ENCODE measurements around the gene SH2D5.

The SH2D5 gene

DNA sequence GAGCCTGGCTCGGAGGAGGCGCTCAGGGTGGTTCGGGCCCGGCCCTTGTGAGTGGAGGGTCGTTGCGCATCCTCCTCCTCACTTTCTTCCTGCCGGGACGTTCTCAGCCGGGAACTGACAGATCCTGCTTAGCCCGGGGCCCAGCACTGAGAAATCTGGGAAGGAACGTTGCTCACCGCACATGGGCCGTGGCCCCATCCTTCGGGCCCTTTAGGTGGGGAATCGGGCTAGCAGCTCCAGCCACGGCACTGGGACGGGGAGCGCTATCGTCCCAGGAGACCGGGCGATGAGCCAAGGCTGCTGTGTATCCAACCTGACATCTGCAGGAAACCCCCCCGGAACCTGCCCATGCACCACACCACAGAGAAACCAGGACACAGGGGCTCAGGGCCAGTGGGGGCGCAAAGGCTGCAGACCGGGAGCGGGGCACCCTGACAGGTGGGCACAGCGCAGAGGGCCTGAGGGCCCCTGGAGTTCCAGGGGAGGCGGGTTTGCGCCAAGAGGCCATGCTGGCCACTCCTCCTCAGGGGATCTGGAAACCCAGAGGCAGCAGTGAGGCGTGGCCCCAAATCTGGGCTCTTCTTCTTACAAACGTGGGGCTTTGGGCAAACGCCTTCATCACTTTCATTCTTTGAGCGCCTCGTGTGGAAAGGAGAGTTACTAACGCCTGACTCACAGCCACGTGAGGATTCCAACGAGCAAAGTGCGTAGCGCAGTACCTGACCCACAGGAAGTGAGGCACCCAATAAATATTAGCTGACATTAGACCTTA is at the start of gene SH2D5:
Gene SH2D5, minus strand, starts transcription at position 116 of the 772 bp plus-strand sequence. CDS start 4,659 bp downstream, outside the sequence.
- peaks cover 3% of the 10 kb centered on the region for H3K36me3 Mint-ChIP-seq
- peak within 1 kb of the TSS; percentile 65 for H3K27ac Mint-ChIP-seq

DNA sequence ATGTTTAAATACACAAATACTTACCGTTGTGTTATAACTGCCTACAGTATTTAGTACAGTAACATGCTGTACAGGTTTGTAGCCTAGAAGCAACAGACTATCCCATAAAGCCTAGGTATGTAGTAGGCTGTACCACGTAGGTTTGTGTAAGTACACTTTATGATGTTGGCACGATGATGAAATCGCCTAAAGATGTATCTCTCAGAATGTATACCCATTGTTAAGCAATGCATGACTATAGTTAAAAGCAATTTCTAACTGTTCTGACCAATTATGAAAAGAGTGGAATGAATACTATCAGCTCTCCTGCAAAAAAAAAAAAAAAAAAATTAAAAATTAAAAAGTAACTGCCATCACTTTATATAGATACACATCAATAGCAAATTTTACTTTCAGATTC is 43.2 kb upstream of the SH2D5 start:
- Mint-ChIP-seq H3K27me3 (no peaks in the 10 kb centered on the region), H3K4me1 (peaks cover 37% of the 10 kb centered on the region), H3K27ac (no peak overlapping the region), H3K4me3 (no peak overlapping the region), H3K9me3 (no peaks in the 10 kb centered on the region), H3K36me3 (peaks cover 14% of the 10 kb centered on the region)

More for the DNA sequence above, at the start of gene SH2D5:
- peak within 1 kb of the TSS; percentile 89 for H3K4me3 Mint-ChIP-seq
- H3K27me3 Mint-ChIP-seq: peaks cover 8% of the 10 kb centered on the region
- no peaks in the 10 kb centered on the region for H3K9me3 Mint-ChIP-seq
- H3K4me1 Mint-ChIP-seq: peaks cover 9% of the 10 kb centered on the region

DNA sequence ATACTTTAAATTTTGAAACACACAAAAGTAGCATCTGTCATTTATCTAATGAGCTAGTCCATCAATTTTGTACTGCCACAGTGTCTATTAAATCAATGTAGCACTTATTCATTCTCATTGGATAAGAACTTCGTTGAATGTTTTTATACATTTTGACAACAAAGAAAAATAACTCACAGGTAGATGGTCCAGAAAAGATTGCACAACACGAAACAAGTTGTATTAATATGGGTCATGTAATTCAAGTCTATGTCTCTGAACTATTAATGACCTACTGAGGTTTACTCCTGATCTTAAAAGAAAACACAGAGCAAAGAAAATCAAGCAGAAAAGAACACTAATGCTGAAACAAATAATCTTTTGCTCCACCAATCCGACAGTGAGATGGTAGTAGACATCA is 39.3 kb upstream of the SH2D5 start:
- Mint-ChIP-seq H3K4me3 (no peak overlapping the region), H3K27ac (peak overlapping the region; percentile 17), H3K36me3 (peaks cover 12% of the 10 kb centered on the region), H3K27me3 (no peaks in the 10 kb centered on the region), H3K9me3 (no peaks in the 10 kb centered on the region), H3K4me1 (peaks cover 12% of the 10 kb centered on the region)

DNA sequence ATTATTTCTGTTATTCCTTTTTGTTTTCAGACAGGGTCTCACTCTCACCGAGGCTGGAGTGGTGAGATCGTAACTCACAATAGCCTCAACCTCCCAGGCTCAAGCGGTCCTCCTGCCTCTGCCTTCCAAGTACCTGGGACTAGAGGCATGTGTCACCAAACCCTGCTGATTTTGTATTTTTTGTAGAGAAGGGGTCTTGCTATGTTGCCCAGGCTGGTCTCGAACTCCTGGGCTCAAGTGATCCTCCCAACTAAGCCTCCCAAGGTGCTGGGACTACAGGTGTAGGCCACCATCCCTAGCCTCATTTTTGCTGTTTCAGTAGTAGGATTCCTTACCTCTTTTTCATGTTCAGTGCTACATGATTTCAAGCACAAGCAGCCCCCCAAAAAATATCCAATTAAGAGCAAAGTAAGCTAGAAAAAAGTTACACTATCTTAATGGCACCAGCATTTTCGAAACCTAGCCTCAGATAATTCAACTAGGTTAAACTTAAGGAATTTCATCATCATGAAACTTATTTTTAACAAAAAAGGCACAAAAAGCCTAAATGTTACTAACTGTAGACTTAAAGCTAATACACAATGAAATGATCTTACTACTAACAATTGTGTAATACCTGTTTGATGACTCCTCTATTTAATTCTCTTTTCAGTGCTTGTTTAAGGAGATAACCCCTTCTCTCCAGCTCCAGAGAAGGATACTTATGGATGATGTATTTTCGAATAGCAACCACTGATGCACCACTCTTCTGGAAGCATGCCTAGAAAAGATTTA is 38.0 kb upstream of the SH2D5 start:
- no peaks in the 10 kb centered on the region for H3K9me3 Mint-ChIP-seq
- H3K36me3 Mint-ChIP-seq: peaks cover 13% of the 10 kb centered on the region
- H3K4me3 Mint-ChIP-seq: no peak overlapping the region
- peak overlapping the region; percentile 55 for H3K27ac Mint-ChIP-seq
- peaks cover 3% of the 10 kb centered on the region for H3K4me1 Mint-ChIP-seq
- no peaks in the 10 kb centered on the region for H3K27me3 Mint-ChIP-seq

DNA sequence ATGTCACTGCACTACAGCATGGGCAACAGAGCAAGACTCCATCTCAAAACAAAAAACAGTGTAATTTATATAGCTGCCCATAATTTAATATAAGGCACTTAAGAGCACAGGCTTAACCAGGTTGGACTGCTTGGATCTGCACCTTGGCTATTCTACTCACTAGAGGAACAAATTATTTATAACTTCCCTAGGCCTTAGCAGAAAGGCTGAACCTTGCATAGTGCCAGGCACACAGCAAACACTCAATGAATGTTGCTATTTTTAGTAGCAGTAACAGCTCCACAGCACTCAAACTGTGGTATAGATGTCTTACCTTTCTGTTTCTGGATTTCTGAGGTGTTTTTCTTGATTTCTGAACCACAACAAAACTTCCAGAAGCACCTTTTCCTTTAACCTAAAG is 34.8 kb upstream of the SH2D5 start:
- Mint-ChIP-seq H3K27ac (no peak overlapping the region), H3K9me3 (no peaks in the 10 kb centered on the region), H3K27me3 (no peaks in the 10 kb centered on the region), H3K4me1 (no peaks in the 10 kb centered on the region), H3K36me3 (peaks cover 15% of the 10 kb centered on the region), H3K4me3 (no peak overlapping the region)

DNA sequence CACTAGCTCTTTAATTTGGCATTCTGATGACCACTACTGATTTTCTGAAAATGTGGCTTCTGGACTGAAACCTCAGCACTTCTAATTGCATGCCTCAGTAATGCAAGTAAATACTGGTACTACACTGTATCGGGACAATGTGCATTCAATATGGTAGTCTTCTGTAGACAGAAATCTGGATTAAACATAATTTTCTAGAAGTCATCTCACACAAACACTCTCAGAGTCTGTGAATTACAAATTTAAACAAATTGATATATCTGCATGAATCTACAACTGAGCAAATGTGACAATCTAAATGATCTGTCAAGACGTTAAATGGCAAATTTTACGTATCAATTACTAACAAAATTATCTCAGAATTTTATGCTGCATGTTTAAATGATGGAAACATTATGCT is 30.9 kb upstream of the SH2D5 start:
- peaks cover 18% of the 10 kb centered on the region for H3K36me3 Mint-ChIP-seq
- H3K4me3 Mint-ChIP-seq: no peak overlapping the region
- H3K27me3 Mint-ChIP-seq: no peaks in the 10 kb centered on the region
- H3K9me3 Mint-ChIP-seq: no peaks in the 10 kb centered on the region
- peak overlapping the region; percentile 65 for H3K27ac Mint-ChIP-seq
- no peaks in the 10 kb centered on the region for H3K4me1 Mint-ChIP-seq

DNA sequence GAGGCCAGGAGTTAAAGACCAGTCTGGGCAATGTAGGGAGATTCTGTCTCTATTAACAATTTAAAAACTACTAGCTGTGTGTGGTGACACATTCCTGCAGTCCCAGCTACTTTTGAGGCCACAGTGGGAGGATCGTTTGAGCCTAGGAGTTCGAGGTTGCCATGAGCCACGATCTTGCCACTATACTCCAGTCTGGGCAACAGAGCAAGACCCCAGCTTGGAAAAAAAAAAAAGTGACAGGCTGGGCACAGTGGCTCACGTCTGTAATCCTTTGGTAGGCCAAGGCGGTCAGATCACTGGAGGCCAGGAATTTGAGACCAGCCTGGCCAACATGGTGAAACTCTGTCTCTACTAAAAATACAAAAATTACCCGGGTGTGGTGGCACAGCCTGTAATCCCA is 27.8 kb upstream of the SH2D5 start:
- H3K9me3 Mint-ChIP-seq: no peaks in the 10 kb centered on the region
- H3K36me3 Mint-ChIP-seq: peaks cover 19% of the 10 kb centered on the region
- H3K27me3 Mint-ChIP-seq: no peaks in the 10 kb centered on the region
- no peak overlapping the region for H3K27ac Mint-ChIP-seq
- no peak overlapping the region for H3K4me3 Mint-ChIP-seq
- H3K4me1 Mint-ChIP-seq: no peaks in the 10 kb centered on the region

DNA sequence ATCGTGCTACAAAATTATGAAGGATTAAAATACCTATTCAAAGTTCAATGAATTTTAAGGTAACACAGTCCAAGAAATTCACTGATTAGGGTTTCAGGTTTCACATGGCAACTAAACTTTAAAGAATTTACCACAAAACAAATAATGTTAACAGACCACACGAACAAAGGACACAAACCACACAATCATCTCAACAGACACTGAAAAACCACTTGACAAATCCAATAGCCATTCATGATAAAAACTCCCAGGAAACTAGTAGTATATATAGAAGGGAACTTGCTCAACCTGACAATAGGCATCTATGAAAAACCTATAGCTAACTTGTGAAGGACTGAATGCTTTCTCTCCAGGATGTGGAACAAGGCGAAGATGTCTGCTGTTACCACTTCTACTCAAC is 21.1 kb upstream of the SH2D5 start:
- Mint-ChIP-seq H3K4me3 (no peak overlapping the region), H3K36me3 (peaks cover 6% of the 10 kb centered on the region), H3K4me1 (no peaks in the 10 kb centered on the region), H3K27ac (peak overlapping the region; percentile 2), H3K27me3 (no peaks in the 10 kb centered on the region), H3K9me3 (no peaks in the 10 kb centered on the region)

DNA sequence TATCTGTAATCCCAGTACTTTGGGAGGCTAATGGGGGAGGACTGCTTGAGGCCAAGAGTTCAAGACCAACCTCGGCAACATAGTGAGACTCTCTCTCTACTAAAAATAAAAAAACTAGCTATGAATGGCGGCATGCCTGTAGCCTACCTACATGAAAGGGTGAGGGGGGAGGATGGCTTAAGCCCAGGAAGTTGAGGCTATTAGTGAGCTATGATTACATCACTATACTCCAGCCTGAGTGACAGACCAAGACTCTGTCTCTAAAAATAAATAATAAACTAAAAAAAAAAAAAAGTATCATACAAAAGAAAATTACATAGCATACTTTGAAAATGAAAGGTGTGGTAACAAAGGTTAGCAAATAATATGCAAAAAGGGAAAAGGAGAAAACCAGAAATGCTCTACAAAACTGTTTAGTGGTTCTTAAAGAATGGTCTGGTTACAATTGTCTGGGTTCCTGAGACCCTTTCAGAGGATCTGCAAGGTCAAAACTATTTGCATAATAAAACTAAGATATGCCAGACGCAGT is 19.0 kb upstream of the SH2D5 start:
- H3K9me3 Mint-ChIP-seq: no peaks in the 10 kb centered on the region
- H3K27ac Mint-ChIP-seq: no peak overlapping the region
- no peaks in the 10 kb centered on the region for H3K4me1 Mint-ChIP-seq
- peaks cover 10% of the 10 kb centered on the region for H3K36me3 Mint-ChIP-seq
- no peaks in the 10 kb centered on the region for H3K27me3 Mint-ChIP-seq
- H3K4me3 Mint-ChIP-seq: no peak overlapping the region

DNA sequence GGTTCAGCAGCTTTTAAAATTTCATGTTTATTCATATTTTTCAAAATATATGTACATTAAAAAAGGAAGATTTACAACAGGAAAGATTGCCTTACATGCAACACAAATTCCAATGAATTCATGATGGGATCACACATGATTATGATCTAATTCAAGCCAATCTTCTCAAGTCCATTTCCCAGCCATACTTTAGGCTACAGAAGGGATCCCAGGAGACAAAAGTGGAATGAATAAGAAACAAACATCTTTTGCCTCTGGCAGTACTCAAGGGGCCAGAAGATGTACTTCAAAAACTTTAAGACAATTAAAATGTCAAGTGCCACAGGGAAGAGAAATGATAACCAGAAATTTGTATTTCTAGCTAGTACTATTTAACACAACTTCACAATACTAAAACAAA is 10.2 kb upstream of the SH2D5 start:
- peak overlapping the region; percentile 76 for H3K27ac Mint-ChIP-seq
- H3K4me3 Mint-ChIP-seq: no peak overlapping the region
- no peaks in the 10 kb centered on the region for H3K27me3 Mint-ChIP-seq
- H3K4me1 Mint-ChIP-seq: no peaks in the 10 kb centered on the region
- peaks cover 21% of the 10 kb centered on the region for H3K36me3 Mint-ChIP-seq
- H3K9me3 Mint-ChIP-seq: no peaks in the 10 kb centered on the region

DNA sequence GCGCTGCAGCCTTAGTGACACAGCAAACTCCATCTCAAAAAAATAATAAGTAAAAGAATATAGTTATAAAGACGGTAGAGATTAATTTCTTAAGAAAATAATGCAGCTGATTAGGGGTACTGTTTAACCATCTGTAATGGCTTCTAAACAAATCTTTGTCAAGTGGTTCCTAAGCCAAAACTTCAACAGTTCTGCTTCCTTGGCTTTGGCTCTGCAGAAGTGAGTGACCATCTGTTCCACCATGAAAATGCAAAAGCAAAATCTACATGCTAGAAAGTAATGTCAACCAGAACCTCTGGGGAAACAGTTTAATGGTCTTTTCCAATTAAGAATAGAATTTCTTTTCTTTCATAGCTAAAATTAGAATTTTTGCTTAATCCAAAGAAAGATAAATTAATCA is 8.3 kb upstream of the SH2D5 start:
- Mint-ChIP-seq H3K4me3 (no peak overlapping the region), H3K4me1 (no peaks in the 10 kb centered on the region), H3K27ac (no peak overlapping the region), H3K36me3 (peaks cover 20% of the 10 kb centered on the region), H3K27me3 (no peaks in the 10 kb centered on the region), H3K9me3 (no peaks in the 10 kb centered on the region)

DNA sequence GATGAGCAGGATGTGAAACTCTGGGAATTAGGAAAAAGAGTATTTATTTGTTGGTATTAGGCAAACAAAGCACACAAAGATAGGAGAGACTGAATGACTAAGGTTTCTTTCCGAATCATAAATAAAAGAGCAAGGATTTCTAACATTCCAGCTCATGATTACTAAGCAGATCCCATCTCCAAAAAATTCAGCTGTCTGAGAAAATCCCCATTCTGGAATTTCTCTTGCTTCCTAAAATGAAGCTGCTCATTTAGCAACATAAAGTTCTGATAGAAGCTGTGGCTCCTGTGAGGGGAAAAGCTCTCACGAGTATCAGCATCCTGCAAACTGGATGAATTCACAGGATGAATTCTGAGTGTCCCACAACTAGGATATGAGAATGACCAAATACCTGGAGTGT is 6.7 kb upstream of the SH2D5 start:
- Mint-ChIP-seq H3K4me1 (no peaks in the 10 kb centered on the region), H3K9me3 (no peaks in the 10 kb centered on the region), H3K4me3 (no peak overlapping the region), H3K36me3 (peaks cover 18% of the 10 kb centered on the region), H3K27me3 (no peaks in the 10 kb centered on the region), H3K27ac (peak overlapping the region; percentile 6)

DNA sequence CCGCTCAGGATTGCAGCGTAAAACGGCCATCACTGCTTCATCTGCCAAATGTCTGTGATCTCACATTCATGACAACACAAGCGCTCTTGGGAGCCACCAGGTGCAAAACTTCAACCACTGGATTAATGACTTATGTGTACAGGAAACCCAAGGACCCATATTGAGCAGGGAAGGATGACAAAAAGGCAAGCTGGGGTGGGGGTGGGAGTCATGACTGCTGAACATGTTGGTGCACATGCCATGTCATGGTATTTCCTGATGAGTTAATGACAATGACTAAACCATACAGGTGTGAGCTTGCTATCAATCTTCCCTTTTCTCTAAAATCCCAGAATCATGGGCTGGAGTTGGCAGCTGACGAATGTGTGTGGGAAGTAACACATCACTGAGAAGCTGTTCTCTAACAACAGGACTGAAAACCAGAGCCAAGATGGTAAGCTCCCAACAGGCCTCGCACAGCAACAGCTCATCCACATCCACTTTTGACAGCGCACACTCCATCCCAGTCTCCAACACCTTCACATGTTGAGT is 3.1 kb upstream of the SH2D5 start:
- Mint-ChIP-seq H3K27ac (no peak overlapping the region), H3K27me3 (peaks cover 5% of the 10 kb centered on the region), H3K36me3 (peaks cover 9% of the 10 kb centered on the region), H3K4me3 (no peak overlapping the region), H3K9me3 (no peaks in the 10 kb centered on the region), H3K4me1 (peaks cover 9% of the 10 kb centered on the region)

DNA sequence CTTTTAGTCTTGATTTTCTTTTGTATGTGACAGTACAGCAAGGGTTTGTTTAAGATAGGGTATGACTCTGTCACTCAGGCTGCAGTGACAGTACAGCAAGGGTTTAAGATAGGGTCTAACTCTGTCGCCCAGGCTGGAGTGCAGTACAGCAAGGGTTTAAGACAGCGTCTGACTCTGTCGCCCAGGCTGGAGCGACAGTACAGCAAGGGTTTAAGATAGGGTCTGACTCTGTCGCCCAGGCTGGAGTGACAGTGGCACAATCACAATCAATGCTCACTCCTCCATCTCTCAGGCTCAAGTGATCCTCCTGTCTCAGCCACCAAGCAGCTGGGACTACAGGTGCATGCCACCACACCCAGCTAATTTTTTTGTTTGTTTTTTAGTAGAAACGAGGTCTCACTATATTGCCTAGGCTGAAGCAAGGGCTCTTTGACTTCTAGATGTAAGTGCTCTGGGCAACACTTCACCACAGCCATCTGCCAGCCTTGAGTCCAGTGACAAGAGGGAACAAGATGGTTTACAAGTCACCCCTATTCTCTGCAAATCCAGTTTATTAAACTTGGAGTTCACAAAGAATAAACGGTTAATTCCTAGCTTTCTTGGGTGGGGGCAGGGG is 965 bp upstream of the SH2D5 start:
- Mint-ChIP-seq H3K27ac (peak overlapping the region; percentile 65), H3K36me3 (peaks cover 7% of the 10 kb centered on the region), H3K9me3 (no peaks in the 10 kb centered on the region), H3K27me3 (peaks cover 8% of the 10 kb centered on the region), H3K4me3 (peak overlapping the region; percentile 89), H3K4me1 (peaks cover 9% of the 10 kb centered on the region)

DNA sequence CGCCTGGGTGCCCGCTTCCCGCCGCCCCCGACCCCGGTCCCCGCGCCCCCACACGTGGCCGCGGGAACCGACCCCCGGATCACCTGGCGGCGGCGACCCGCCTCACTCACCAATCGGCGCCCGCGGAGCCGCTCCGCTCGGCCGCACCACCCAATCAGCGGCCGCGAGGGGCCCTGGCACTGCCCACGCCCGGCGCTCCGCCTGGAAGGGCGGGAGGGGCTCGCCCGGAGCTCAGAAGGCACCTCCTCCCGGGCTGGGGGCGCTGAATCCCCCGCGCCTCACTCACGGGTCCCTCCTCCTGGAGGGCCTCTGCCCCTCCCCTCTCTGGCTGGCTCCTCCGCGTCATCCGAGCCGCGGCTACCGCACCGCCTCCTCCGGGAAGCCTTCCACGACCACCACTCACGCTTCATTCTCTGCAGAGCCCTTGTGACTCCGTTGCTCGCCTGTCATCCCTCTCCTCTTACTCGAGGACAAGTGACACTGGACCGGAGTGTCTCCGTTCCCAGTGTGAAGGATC is 374 bp downstream of the SH2D5 start:
- Mint-ChIP-seq H3K9me3 (no peaks in the 10 kb centered on the region), H3K4me1 (peaks cover 9% of the 10 kb centered on the region), H3K36me3 (peaks cover 3% of the 10 kb centered on the region), H3K4me3 (peak overlapping the region; percentile 89), H3K27ac (no peak overlapping the region), H3K27me3 (peaks cover 8% of the 10 kb centered on the region)

Measured in activated naive CD4-positive, alpha-beta T cell treated with anti-CD3 and anti-CD28 coated beads, Interleukin-2, amount 50 U/mL, for 24 hours (primary cell).